Measurements from ENCODE around the gene MAN1A1.
"Not testable (repeated sequence)": the region's sequence is repeated elsewhere in the genome, so short reads cannot be mapped to it uniquely, and the experiment has no call there.

The MAN1A1 gene

GRCh38 chr6:119385994-119386393, 36.4 kb upstream of the MAN1A1 start:
- H3K9me2 ChIP-seq (replicated peaks; ENCODE audit: low read depth, low read length), result no peaks in the 10 kb centered on the region
- no peak overlapping the region for H3K9ac ChIP-seq (ENCODE audit: low read depth, low read length, poor library complexity, severe bottlenecking)
- H3K4me1 ChIP-seq (ENCODE audit: insufficient read depth, low read length, poor library complexity, severe bottlenecking), result no peaks in the 10 kb centered on the region
- no peak overlapping the region for H3K4me2 ChIP-seq (ENCODE audit: low read depth, low read length, poor library complexity, severe bottlenecking)
- H3K4me3 ChIP-seq (ENCODE audit: low read length, poor library complexity, severe bottlenecking), result no peak overlapping the region
- no peaks in the 10 kb centered on the region for H3K9me3 ChIP-seq (ENCODE audit: insufficient read depth, low read depth, low read length)
- H3K79me2 ChIP-seq (ENCODE audit: insufficient read depth, low read length), result no peaks in the 10 kb centered on the region
- no peaks in the 10 kb centered on the region for H4K20me1 ChIP-seq (ENCODE audit: insufficient read depth, low read length, poor library complexity, severe bottlenecking)
- no peaks in the 10 kb centered on the region for H3K27me3 ChIP-seq (ENCODE audit: insufficient read depth, low read length, poor library complexity, severe bottlenecking)
- TF ChIP-seq EZH2phosphoT487 (IDR thresholded peaks at IDR 0.05; ENCODE audit: borderline replicate concordance), result no peak
- TF ChIP-seq CTCF (conservative IDR thresholded peaks at IDR 0.05; ENCODE audit: low read length), result no peak
- no peaks in the 10 kb centered on the region for H3K36me3 ChIP-seq (ENCODE audit: insufficient read depth, low read length)
- H2AFZ ChIP-seq (ENCODE audit: low read length), result no peak overlapping the region
- H3F3A ChIP-seq (ENCODE audit: low read depth), result no peaks in the 10 kb centered on the region

GRCh38 chr6:119384444-119384843, 34.9 kb upstream of the MAN1A1 start:
- Histone ChIP-seq H3K9me3 (ENCODE audit: insufficient read depth, low read depth, low read length) (no peaks in the 10 kb centered on the region), H3F3A (ENCODE audit: low read depth) (no peaks in the 10 kb centered on the region), H3K9me2 (replicated peaks; ENCODE audit: low read depth, low read length) (no peaks in the 10 kb centered on the region), H3K27me3 (ENCODE audit: insufficient read depth, low read length, poor library complexity, severe bottlenecking) (no peaks in the 10 kb centered on the region), H3K36me3 (ENCODE audit: insufficient read depth, low read length) (no peaks in the 10 kb centered on the region), H2AFZ (ENCODE audit: low read length) (no peak overlapping the region), H4K20me1 (ENCODE audit: insufficient read depth, low read length, poor library complexity, severe bottlenecking) (no peaks in the 10 kb centered on the region), H3K9ac (ENCODE audit: low read depth, low read length, poor library complexity, severe bottlenecking) (no peak overlapping the region), H3K4me1 (ENCODE audit: insufficient read depth, low read length, poor library complexity, severe bottlenecking) (no peaks in the 10 kb centered on the region), H3K4me3 (ENCODE audit: low read length, poor library complexity, severe bottlenecking) (no peak overlapping the region), H3K79me2 (ENCODE audit: insufficient read depth, low read length) (no peaks in the 10 kb centered on the region), H3K4me2 (ENCODE audit: low read depth, low read length, poor library complexity, severe bottlenecking) (no peak overlapping the region)
- no peak for TF ChIP-seq CTCF (conservative IDR thresholded peaks at IDR 0.05; ENCODE audit: low read length)
- TF ChIP-seq EZH2phosphoT487 (IDR thresholded peaks at IDR 0.05; ENCODE audit: borderline replicate concordance), result no peak

- H3K9ac ChIP-seq (ENCODE audit: low read depth, low read length, poor library complexity, severe bottlenecking), result no peak overlapping the region
- H3K27me3 ChIP-seq (ENCODE audit: insufficient read depth, low read length, poor library complexity, severe bottlenecking), result no peaks in the 10 kb centered on the region
- no peak overlapping the region for H3K4me2 ChIP-seq (ENCODE audit: low read depth, low read length, poor library complexity, severe bottlenecking)
- H3K4me3 ChIP-seq (ENCODE audit: low read length, poor library complexity, severe bottlenecking), result no peak overlapping the region
- H3K9me3 ChIP-seq (ENCODE audit: insufficient read depth, low read depth, low read length), result no peaks in the 10 kb centered on the region
- TF ChIP-seq EZH2phosphoT487 (IDR thresholded peaks at IDR 0.05; ENCODE audit: borderline replicate concordance), result no peak
- TF ChIP-seq CTCF (conservative IDR thresholded peaks at IDR 0.05; ENCODE audit: low read length), result no peak
- no peaks in the 10 kb centered on the region for H3K36me3 ChIP-seq (ENCODE audit: insufficient read depth, low read length)
- H3K4me1 ChIP-seq (ENCODE audit: insufficient read depth, low read length, poor library complexity, severe bottlenecking), result no peaks in the 10 kb centered on the region
- no peak overlapping the region for H2AFZ ChIP-seq (ENCODE audit: low read length)
- H3K79me2 ChIP-seq (ENCODE audit: insufficient read depth, low read length), result no peaks in the 10 kb centered on the region
- no peaks in the 10 kb centered on the region for H3K9me2 ChIP-seq (replicated peaks; ENCODE audit: low read depth, low read length)
- H4K20me1 ChIP-seq (ENCODE audit: insufficient read depth, low read length, poor library complexity, severe bottlenecking), result no peaks in the 10 kb centered on the region
- H3F3A ChIP-seq (ENCODE audit: low read depth), result no peaks in the 10 kb centered on the region
These were observed 30.2 kb upstream of the MAN1A1 start for GRCh38 chr6:119379809-119380208.

GRCh38 chr6:119377043-119377442, 27.5 kb upstream of the MAN1A1 start:
- H3K36me3 ChIP-seq (ENCODE audit: insufficient read depth, low read length); H3K9me2 ChIP-seq (replicated peaks; ENCODE audit: low read depth, low read length); H3K27me3 ChIP-seq (ENCODE audit: insufficient read depth, low read length, poor library complexity, severe bottlenecking); H3K79me2 ChIP-seq (ENCODE audit: insufficient read depth, low read length); H3K4me2 ChIP-seq (ENCODE audit: low read depth, low read length, poor library complexity, severe bottlenecking); H3K9ac ChIP-seq (ENCODE audit: low read depth, low read length, poor library complexity, severe bottlenecking); H3F3A ChIP-seq (ENCODE audit: low read depth); H4K20me1 ChIP-seq (ENCODE audit: insufficient read depth, low read length, poor library complexity, severe bottlenecking); H3K4me3 ChIP-seq (ENCODE audit: low read length, poor library complexity, severe bottlenecking); H3K9me3 ChIP-seq (ENCODE audit: insufficient read depth, low read depth, low read length); H2AFZ ChIP-seq (ENCODE audit: low read length); H3K4me1 ChIP-seq (ENCODE audit: insufficient read depth, low read length, poor library complexity, severe bottlenecking): not testable (repeated sequence)

Measured in Loucy (cell line).